ENCODE results near the gene MYL12B. TPM values are rescaled to one million over a fixed set of nuclear protein-coding genes. Genes with fewer than 3 reads are reported as not detected.

The MYL12B gene
- total and polyA plus RNA-seq, 10 donors: 176 to 371 (median 245) TPM

Other genes starting within 250 kb of the MYL12B start
- 10 to 100 TPM; 44.8 to 79.7 (median 61.5) TPM for gene LPIN2, start 249.0 kb upstream of the MYL12B start, total RNA-seq
- gene LPIN2, start 249.0 kb upstream of the MYL12B start, polyA plus RNA-seq: 1 to 10 TPM; 4.0 to 9.6 (median 5.8) TPM
- gene MYOM1, start 42.2 kb upstream of the MYL12B start, total RNA-seq: 1 to 10 TPM; 1.4 to 2.7 (median 1.8) TPM
- 1 to 10 TPM; 1.2 to 6.2 (median 2.4) TPM for gene MYOM1, start 42.2 kb upstream of the MYL12B start, polyA plus RNA-seq
- gene MYL12A, start 14.3 kb upstream of the MYL12B start, total RNA-seq: 100 to 1,000 TPM; 442 to 675 (median 581) TPM
- gene MYL12A, start 14.3 kb upstream of the MYL12B start, polyA plus RNA-seq: 100 to 1,000 TPM; 422 to 675 (median 592) TPM
- gene TGIF1, start 188.0 kb downstream of the MYL12B start, total RNA-seq: 10 to 100 TPM; 25.3 to 64.5 (median 39.9) TPM
- gene TGIF1, start 188.0 kb downstream of the MYL12B start, polyA plus RNA-seq: 10 to 100 TPM; 27.7 to 35.7 (median 28.4) TPM

All from spleen (tissue), 10 donors.